A673 (cell line): ENCODE results near the gene GNG12.

Experiments
- EZH2 ChIP-seq: fragments of 200-600 bp; sonication (generic); IDR thresholded peaks from 2 replicates; pipeline ENCODE4 v1.6.1; 2017; ENCODE audit warnings: borderline replicate concordance, low read depth, mild to moderate bottlenecking, mixed read lengths, antibody characterized with exemption, low read length; ENCODE audit not compliant: poor library complexity, severe bottlenecking
- TF ChIP-seq, protein P1 (sequence below): fragments of 300-800, 200-600 bp; sonication (generic); conservative IDR thresholded peaks from 2 replicates; pipeline ENCODE4 v1.5.1; 2017; ENCODE audit warnings: low read depth, mild to moderate bottlenecking, antibody characterized with exemption, low read length, moderate library complexity, mixed read lengths

DNA sequence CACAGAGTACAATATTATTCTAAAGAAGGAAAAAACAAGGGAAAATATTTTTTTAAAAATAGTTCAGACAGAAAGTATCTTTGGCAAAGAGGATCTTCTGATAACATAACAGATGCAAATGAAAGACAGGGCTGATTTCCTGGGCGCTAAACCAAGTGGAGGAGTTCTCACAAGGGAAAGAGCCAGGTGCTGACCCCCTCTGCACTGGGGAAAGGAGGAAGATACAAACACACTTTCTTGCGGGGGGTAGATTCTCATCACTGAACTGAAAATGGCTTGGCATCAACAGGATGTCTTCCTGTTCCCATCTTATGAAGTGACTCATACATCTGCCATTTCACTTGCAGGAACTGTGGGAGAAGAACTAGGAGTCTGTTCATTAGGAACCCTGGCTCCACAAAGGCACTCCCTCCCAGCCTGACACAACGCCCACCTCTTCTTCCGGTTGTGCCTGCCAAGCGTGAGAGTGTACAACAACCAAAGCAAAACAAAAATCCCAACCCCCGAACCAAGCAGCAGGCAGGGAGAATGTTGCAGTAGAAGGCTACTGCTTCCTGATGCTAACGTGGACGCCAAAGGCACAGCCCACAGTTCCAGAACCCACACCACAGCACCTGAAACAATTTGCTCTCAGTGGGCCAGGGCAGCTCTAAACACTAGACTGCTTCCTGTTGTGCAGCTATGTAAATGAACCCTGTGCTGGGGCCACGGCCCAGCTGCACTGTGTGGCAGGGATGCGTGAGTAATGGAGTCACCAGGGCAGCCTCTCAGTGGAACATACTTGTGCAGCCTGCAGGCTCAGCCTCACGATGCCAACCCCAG lies 97.2 kb downstream of the GNG12 start:
- TF ChIP-seq, protein P1, sequence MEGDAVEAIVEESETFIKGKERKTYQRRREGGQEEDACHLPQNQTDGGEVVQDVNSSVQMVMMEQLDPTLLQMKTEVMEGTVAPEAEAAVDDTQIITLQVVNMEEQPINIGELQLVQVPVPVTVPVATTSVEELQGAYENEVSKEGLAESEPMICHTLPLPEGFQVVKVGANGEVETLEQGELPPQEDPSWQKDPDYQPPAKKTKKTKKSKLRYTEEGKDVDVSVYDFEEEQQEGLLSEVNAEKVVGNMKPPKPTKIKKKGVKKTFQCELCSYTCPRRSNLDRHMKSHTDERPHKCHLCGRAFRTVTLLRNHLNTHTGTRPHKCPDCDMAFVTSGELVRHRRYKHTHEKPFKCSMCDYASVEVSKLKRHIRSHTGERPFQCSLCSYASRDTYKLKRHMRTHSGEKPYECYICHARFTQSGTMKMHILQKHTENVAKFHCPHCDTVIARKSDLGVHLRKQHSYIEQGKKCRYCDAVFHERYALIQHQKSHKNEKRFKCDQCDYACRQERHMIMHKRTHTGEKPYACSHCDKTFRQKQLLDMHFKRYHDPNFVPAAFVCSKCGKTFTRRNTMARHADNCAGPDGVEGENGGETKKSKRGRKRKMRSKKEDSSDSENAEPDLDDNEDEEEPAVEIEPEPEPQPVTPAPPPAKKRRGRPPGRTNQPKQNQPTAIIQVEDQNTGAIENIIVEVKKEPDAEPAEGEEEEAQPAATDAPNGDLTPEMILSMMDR = no peak
- no peak for TF ChIP-seq EZH2
